Coronary artery (tissue), 2 donors: ENCODE results near the gene HTT.

Experiments
- DNase-seq: peaks from one replicate; pipeline ENCODE4 v3.0.0-alpha.2; 2017; ENCODE audit warnings: low spot score
- H3K27ac ChIP-seq, 2 donors: fragments of 200-600 bp; sonication (generic); one replicate each; pipeline ENCODE4 v1.5.1; 2016 to 2019
- H3K4me3 ChIP-seq: fragments of 200-600 bp; sonication (generic); 2 replicates; pipeline ENCODE4 v1.5.1; 2016; ENCODE audit warnings: mild to moderate bottlenecking, moderate library complexity
- CTCF ChIP-seq: fragments of 200-600 bp; sonication (generic); IDR thresholded peaks from one replicate; pipeline ENCODE4 v1.5.1; 2019; ENCODE audit warnings: antibody characterized with exemption

Gene HTT

GRCh38 chr4:3040452-3041191 lies 33.9 kb upstream of the HTT start:
- Histone ChIP-seq H3K27ac (peak overlapping the region in 1 of 2 donors; percentile 75), H3K4me3 (peak overlapping the region; percentile 77)
- DNase-seq: peak; percentile 41
- no peak for TF ChIP-seq CTCF

- DNase-seq: peak; percentile 82
- peak overlapping the region in 1 of 2 donors; percentile 75 for H3K27ac ChIP-seq
- no peak for TF ChIP-seq CTCF
- H3K4me3 ChIP-seq: peak overlapping the region; percentile 77
These were observed 33.0 kb upstream of the HTT start for GRCh38 chr4:3041192-3042142.

GRCh38 chr4:3042226-3042625 lies 32.3 kb upstream of the HTT start:
- Histone ChIP-seq H3K4me3 (peak overlapping the region; percentile 77), H3K27ac (peak overlapping the region in 1 of 2 donors; percentile 75)
- no peak for DNase-seq
- no peak for TF ChIP-seq CTCF

GRCh38 chr4:3043282-3044020 lies 31.0 kb upstream of the HTT start:
- no peak for TF ChIP-seq CTCF
- Histone ChIP-seq H3K4me3 (no peak overlapping the region), H3K27ac (no peak overlapping the region)
- DNase-seq: peak; percentile 46

- DNase-seq: peak; percentile 74
- H3K27ac ChIP-seq: peak overlapping the region in 1 of 2 donors; percentile 20
- TF ChIP-seq CTCF: no peak
- H3K4me3 ChIP-seq: no peak overlapping the region
These were observed 29.3 kb upstream of the HTT start for GRCh38 chr4:3044870-3045819.

- no peak overlapping the region for H3K27ac ChIP-seq
These were observed 28.3 kb upstream of the HTT start for GRCh38 chr4:3046162-3046561.

More at GRCh38 chr4:3046162-3046561, 28.3 kb upstream of the HTT start:
- DNase-seq: peak; percentile 50
- TF ChIP-seq CTCF: no peak
- no peak overlapping the region for H3K4me3 ChIP-seq
